Left ventricle myocardium inferior (tissue), 1 donor: ENCODE results near the gene KRTAP1-4. TPM values are rescaled to one million over a fixed set of nuclear protein-coding genes. Genes with fewer than 3 reads are reported as not detected.
"Not testable (repeated sequence)": the region's sequence is repeated elsewhere in the genome, so short reads cannot be mapped to it uniquely, and the experiment has no call there.

Source experiments
- DNase-seq: peaks from one replicate; pipeline ENCODE4 v3.0.0-alpha.2; 2020
- H3K27ac ChIP-seq: fragments of 200-600 bp; replicated peaks from 2 replicates; pipeline ENCODE4 v1.8.0; 2021
- H3K27me3 ChIP-seq: fragments of 200-600 bp; 2 replicates; pipeline ENCODE4 v1.8.0; 2021; ENCODE audit warnings: low read depth
- H3K36me3 ChIP-seq: fragments of 200-600 bp; 2 replicates; pipeline ENCODE4 v1.8.0; 2021
- H3K4me1 ChIP-seq: fragments of 200-600 bp; 2 replicates; pipeline ENCODE4 v1.8.0; 2021
- H3K4me3 ChIP-seq: fragments of 200-600 bp; 2 replicates; pipeline ENCODE4 v1.8.0; 2021; ENCODE audit warnings: mild to moderate bottlenecking, moderate library complexity
- H3K9me3 ChIP-seq: fragments of 200-600 bp; replicated peaks from 2 replicates; pipeline ENCODE4 v1.8.0; 2021
- intact Hi-C: fragments of 100-400 bp; cut with micrococcal nuclease; formaldehyde crosslinking; loops from one replicate; pipeline ENCODE4 v1.11.0; 2022
- total RNA-seq: library from RNA; stranded (reverse); fragmentation: NEBNext Ultra II Directional; extraction: Animal tissue kit (Norgen Biotek cat#: 25700); gene quantifications from one replicate; pipeline ENCODE4 v1.2.1, GENCODE V29; 2021
- TF ChIP-seq, protein P1 (sequence below): fragments of 200-600 bp; IDR thresholded peaks from 2 replicates; pipeline ENCODE4 v1.8.0; 2021; ENCODE audit warnings: antibody characterized with exemption, mild to moderate bottlenecking, borderline replicate concordance
- donor health status: DM: no; HTN: yes; CAD: no; lungs with severe emphysema.

The KRTAP1-4 gene
- total RNA-seq, 1 donor from 2014 or later, result not detected

DNA sequence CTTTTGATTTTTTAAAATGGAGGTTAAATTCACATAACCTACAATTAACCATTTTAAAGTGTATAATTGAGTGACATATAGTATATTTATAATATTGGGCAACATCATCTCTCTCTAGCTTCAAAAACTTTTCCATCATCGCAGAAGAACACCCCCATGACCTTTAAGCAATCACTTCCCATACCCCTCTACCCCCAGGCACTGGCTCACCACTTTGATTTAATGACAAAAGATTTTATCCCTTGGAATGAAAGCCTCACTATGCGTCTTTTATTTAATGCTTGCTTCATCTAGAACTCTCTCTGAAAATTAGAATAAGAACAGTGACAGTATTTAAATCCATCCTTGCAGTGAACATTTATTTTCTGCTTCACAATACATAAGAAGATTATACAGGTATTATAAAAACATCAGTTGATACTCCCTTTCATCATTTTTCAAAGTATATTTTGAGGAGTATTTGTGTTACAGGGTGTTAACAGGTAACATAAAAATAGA, 7.9 kb upstream of the KRTAP1-4 start:
- no peaks in the 10 kb centered on the region for H3K36me3 ChIP-seq
- intact Hi-C loops, result no loop called here
- H3K4me1 ChIP-seq, result no peaks in the 10 kb centered on the region
- H3K9me3 ChIP-seq, result peaks cover 4% of the 10 kb centered on the region
- H3K4me3 ChIP-seq, result no peak overlapping the region
- DNase-seq, result no peak
- no peak overlapping the region for H3K27ac ChIP-seq
- H3K27me3 ChIP-seq, result peaks cover 53% of the 10 kb centered on the region
- TF ChIP-seq, protein P1, sequence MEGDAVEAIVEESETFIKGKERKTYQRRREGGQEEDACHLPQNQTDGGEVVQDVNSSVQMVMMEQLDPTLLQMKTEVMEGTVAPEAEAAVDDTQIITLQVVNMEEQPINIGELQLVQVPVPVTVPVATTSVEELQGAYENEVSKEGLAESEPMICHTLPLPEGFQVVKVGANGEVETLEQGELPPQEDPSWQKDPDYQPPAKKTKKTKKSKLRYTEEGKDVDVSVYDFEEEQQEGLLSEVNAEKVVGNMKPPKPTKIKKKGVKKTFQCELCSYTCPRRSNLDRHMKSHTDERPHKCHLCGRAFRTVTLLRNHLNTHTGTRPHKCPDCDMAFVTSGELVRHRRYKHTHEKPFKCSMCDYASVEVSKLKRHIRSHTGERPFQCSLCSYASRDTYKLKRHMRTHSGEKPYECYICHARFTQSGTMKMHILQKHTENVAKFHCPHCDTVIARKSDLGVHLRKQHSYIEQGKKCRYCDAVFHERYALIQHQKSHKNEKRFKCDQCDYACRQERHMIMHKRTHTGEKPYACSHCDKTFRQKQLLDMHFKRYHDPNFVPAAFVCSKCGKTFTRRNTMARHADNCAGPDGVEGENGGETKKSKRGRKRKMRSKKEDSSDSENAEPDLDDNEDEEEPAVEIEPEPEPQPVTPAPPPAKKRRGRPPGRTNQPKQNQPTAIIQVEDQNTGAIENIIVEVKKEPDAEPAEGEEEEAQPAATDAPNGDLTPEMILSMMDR, result no peak

GRCh38 chr17:41034346-41034935, 4.4 kb upstream of the KRTAP1-4 start, which contains the start of gene KRTAP1-3:
Gene KRTAP1-3 (minus strand): TSS chr17:41034874. CDS start chr17:41034821, 53 bp downstream.
- H3K27ac ChIP-seq, intact Hi-C loops, DNase-seq, H3K9me3 ChIP-seq, H3K4me1 ChIP-seq, H3K4me3 ChIP-seq, H3K36me3 ChIP-seq: not testable (repeated sequence)
- peaks cover 64% of the 10 kb centered on the region for H3K27me3 ChIP-seq

DNA sequence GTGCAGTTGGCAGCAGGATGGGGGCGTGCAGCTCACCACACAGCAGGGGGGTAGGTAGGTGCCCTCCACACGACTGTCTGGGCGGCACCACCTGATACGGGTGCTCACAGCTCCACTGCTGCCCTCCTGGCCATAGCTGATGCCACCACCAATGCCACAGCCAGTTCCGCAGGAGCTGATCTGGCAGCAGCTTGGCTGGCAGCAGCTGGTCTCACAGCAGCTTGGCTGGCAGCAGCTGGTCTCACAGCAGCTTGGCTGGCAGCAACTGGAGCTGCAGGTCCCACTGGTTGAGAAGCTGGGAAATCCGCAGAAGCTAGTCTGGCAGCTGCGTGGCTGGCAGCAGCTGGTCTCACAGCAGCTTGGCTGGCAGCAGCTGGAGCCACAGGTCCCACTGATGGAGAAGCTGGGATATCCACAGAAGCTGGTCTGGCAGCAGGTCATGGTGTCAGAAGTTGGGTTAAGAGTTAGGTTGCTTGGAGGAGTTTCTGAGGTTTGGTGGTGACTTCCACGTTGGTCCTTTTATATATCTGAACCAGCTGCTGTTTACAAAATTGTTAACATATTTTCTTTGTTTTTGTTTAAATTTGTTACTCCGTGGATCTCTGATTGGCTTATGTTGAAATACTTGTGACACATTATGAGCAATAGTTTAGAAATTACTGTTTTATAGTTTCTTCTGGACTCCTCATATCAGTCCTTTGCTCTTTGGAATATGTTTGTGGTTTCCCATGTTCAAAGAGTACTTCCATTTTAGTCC, 3.1 kb downstream of the KRTAP1-4 start, which contains the start of gene KRTAP1-5:
Gene KRTAP1-5 (minus strand): TSS at position 494 of the 757 bp plus-strand sequence. CDS start 53 bp downstream, at position 441.
- Histone ChIP-seq H3K4me1 (no peaks in the 10 kb centered on the region), H3K9me3 (no peaks in the 10 kb centered on the region), H3K27me3 (peaks cover 63% of the 10 kb centered on the region), H3K4me3 (no peak within 1 kb of the TSS), H3K27ac (no peak within 1 kb of the TSS), H3K36me3 (no peaks in the 10 kb centered on the region)
- no peak for DNase-seq
- TF ChIP-seq, protein P1, result no peak
- intact Hi-C loops, result no loop called here

- TF ChIP-seq, protein P1, result no peak
- Histone ChIP-seq H3K4me3 (no peak overlapping the region), H3K9me3 (no peaks in the 10 kb centered on the region), H3K36me3 (no peaks in the 10 kb centered on the region), H3K27ac (no peak overlapping the region), H3K4me1 (no peaks in the 10 kb centered on the region), H3K27me3 (peaks cover 44% of the 10 kb centered on the region)
- no peak for DNase-seq
- intact Hi-C loops, result no loop called here
Observed at GRCh38 chr17:41024697-41025096, 5.3 kb downstream of the KRTAP1-4 start.

DNA sequence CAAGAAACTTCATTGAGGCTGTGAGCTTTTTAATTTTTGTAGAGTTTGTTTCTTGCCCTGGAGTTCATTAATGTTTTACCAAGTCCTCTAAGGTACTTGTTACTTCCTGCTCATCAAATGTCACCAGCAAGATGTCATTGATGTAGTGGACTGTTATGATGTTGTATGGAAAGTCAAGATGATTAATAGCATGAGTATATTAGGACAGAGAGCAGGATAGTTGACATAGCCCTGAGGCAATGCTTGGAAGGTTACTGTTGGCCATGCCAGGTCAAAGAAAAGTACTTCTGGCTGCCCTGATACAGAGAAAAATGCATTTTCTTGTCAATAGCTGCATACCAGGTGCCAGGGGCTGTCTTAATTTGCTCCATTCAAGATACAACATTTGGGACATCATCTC, 9.7 kb downstream of the KRTAP1-4 start:
- no peaks in the 10 kb centered on the region for H3K4me1 ChIP-seq
- peaks cover 5% of the 10 kb centered on the region for H3K27me3 ChIP-seq
- H3K9me3 ChIP-seq, result no peaks in the 10 kb centered on the region
- H3K36me3 ChIP-seq, result no peaks in the 10 kb centered on the region
- no peak for DNase-seq
- intact Hi-C loops, result no loop called here
- H3K4me3 ChIP-seq, result no peak overlapping the region
- H3K27ac ChIP-seq, result no peak overlapping the region
- TF ChIP-seq, protein P1, result no peak

DNA sequence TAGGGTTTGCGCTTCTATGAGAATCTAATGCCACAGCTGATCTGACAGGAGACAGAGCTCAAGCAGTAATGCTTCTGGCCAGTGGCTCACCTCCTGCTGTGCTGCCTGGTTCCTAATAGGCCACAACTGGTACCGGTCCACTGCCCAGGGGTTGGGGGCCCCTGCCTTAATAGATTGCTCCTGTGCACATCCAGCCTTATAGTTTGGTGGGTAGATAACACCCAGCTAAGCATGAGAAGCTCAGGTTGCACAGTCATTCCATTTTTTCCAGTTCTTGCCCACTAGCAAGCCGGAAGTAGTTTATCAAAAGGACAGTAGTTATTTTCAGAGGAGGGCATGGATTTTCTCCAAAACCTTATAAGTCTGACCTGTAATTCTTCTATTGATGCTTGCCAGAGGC, 10.6 kb downstream of the KRTAP1-4 start:
- Histone ChIP-seq H3K36me3 (no peaks in the 10 kb centered on the region), H3K9me3 (no peaks in the 10 kb centered on the region), H3K27ac (no peak overlapping the region), H3K27me3 (no peaks in the 10 kb centered on the region), H3K4me1 (no peaks in the 10 kb centered on the region), H3K4me3 (no peak overlapping the region)
- DNase-seq, result no peak
- TF ChIP-seq, protein P1, result no peak
- intact Hi-C loops, result no loop called here
